IMR-90 (cell line): Measurements from ENCODE around the gene OXSR1. TPM values are rescaled to one million over a fixed set of nuclear protein-coding genes. Genes with fewer than 3 reads are reported as not detected.
A peak's percentile ranks its signal among the peaks of the same experiment; 100 is the strongest.

Experiments used
- ATAC-seq: fragments of 200-7000 bp; cut with Tn5 transposase; 2 replicates; pipeline ENCODE4 v1.9.1; 2020; ENCODE audit warnings: low read depth, mild to moderate bottlenecking, moderate library complexity
- BruUV-seq: library from RNA; stranded (reverse); fragments of 400-500 nt; replicated peaks from 2 replicates; lab custom pipeline; 2021; lab: Mats Ljungman, UMichigan
- CTCF ChIA-PET: fragments of 300-600 bp; formaldehyde crosslinking; extraction: SDS; loops from one replicate; lab custom pipeline; 2021; ENCODE audit warnings: antibody characterized with exemption; lab: Yijun Ruan, JAX
- POLR2A ChIA-PET: fragments of 300-600 bp; sonication (Branson Sonifier 250); formaldehyde crosslinking; loops from one replicate; lab custom pipeline; 2022; ENCODE audit warnings: antibody characterized with exemption; ENCODE audit not compliant: unreplicated experiment; lab: Charles Lee
- DNase-seq: peaks from one replicate; pipeline ENCODE4 v3.0.0; 2013
- H2AFZ ChIP-seq: replicated peaks from 2 replicates; pipeline ENCODE3; 2013; ENCODE audit warnings: low read length, mild to moderate bottlenecking; ENCODE audit not compliant: poor library complexity
- H2AK5ac ChIP-seq: 2 replicates; pipeline ENCODE4 v1.6.1; 2013; ENCODE audit warnings: low read depth, low read length, inconsistent platforms
- H2AK9ac ChIP-seq: replicated peaks from 2 replicates; pipeline ENCODE3; 2013; ENCODE audit warnings: mild to moderate bottlenecking, low read depth, low read length, moderate library complexity; ENCODE audit not compliant: poor library complexity
- H2BK120ac ChIP-seq: 2 replicates; pipeline ENCODE4 v1.6.1; 2013; ENCODE audit warnings: low read depth, low read length, inconsistent platforms
- H2BK15ac ChIP-seq: 3 replicates; pipeline ENCODE4 v1.6.1; 2013; ENCODE audit warnings: low read depth, low read length, inconsistent platforms
- H2BK20ac ChIP-seq: 2 replicates; pipeline ENCODE4 v1.6.1; 2013; ENCODE audit warnings: low read depth, mild to moderate bottlenecking, inconsistent platforms, low read length, moderate library complexity
- H2BK5ac ChIP-seq: 2 replicates; pipeline ENCODE4 v1.6.1; 2013; ENCODE audit warnings: mild to moderate bottlenecking, low read depth, low read length, inconsistent platforms; ENCODE audit not compliant: poor library complexity, severe bottlenecking
- H3K14ac ChIP-seq: replicated peaks from 2 replicates; pipeline ENCODE4 v1.6.1; 2013; ENCODE audit warnings: low read depth, low read length, inconsistent platforms
- H3K18ac ChIP-seq: 2 replicates; pipeline ENCODE4 v1.6.1; 2013; ENCODE audit warnings: low read depth, low read length, control low read depth
- H3K23ac ChIP-seq: 2 replicates; pipeline ENCODE4 v1.6.1; 2013; ENCODE audit warnings: low read depth, low read length, inconsistent platforms
- H3K27ac ChIP-seq: 2 replicates; pipeline ENCODE4 v1.5.1; 2013; ENCODE audit warnings: mild to moderate bottlenecking, control low read depth, low read length; ENCODE audit not compliant: insufficient read depth
- H3K27me3 ChIP-seq: 2 replicates; pipeline ENCODE4 v1.6.1; 2013; ENCODE audit warnings: low read length; ENCODE audit not compliant: control insufficient read depth, insufficient read depth
- H3K36me3 ChIP-seq: 2 replicates; pipeline ENCODE4 v1.6.1; 2013; ENCODE audit warnings: low read length, mixed read lengths; ENCODE audit not compliant: control insufficient read depth, insufficient read depth
- H3K4ac ChIP-seq: 2 replicates; pipeline ENCODE4 v1.6.1; 2013; ENCODE audit warnings: low read depth, low read length, inconsistent platforms
- H3K4me1 ChIP-seq: 2 replicates; pipeline ENCODE4 v1.6.1; 2013; ENCODE audit warnings: low read length, mixed read lengths; ENCODE audit not compliant: control insufficient read depth, insufficient read depth
- H3K4me2 ChIP-seq: 2 replicates; pipeline ENCODE4 v1.6.1; 2013; ENCODE audit warnings: low read depth, mild to moderate bottlenecking, control low read depth, low read length, moderate library complexity
- H3K4me3 ChIP-seq: 2 replicates; pipeline ENCODE4 v1.5.1; 2013; ENCODE audit warnings: low read depth, mild to moderate bottlenecking, control low read depth, low read length, moderate library complexity; ENCODE audit not compliant: insufficient read depth
- H3K56ac ChIP-seq: 2 replicates; pipeline ENCODE4 v1.6.1; 2013; ENCODE audit warnings: low read length, inconsistent platforms; ENCODE audit not compliant: insufficient read depth; ENCODE audit errors: extremely low read depth
- H3K79me1 ChIP-seq, 2 experiments: 2 replicates each; pipeline ENCODE4 v1.6.1; 2013; ENCODE audit warnings: low read length in 2 of 2, inconsistent platforms in 1 of 2, low read depth in 1 of 2
- H3K9ac ChIP-seq: 2 replicates; pipeline ENCODE4 v1.6.1; 2013; ENCODE audit warnings: low read depth, low read length, control low read depth
- H3K9me1 ChIP-seq: 2 replicates; pipeline ENCODE4 v1.6.1; 2013; ENCODE audit warnings: low read length, inconsistent platforms; ENCODE audit not compliant: insufficient read depth
- H3K9me3 ChIP-seq: 2 replicates; pipeline ENCODE4 v1.6.1; 2013; ENCODE audit warnings: low read length; ENCODE audit not compliant: control insufficient read depth, insufficient read depth
- H4K20me1 ChIP-seq: 2 replicates; pipeline ENCODE4 v1.6.1; 2013; ENCODE audit warnings: low read length, inconsistent platforms; ENCODE audit not compliant: insufficient read depth
- H4K5ac ChIP-seq: 2 replicates; pipeline ENCODE4 v1.6.1; 2013; ENCODE audit warnings: mild to moderate bottlenecking, low read depth, low read length, control low read depth
- H4K8ac ChIP-seq, 2 experiments: 2 replicates each; pipeline ENCODE4 v1.6.1; 2013; ENCODE audit warnings: low read depth in 2 of 2, low read length in 2 of 2, control low read depth in 1 of 2, inconsistent platforms in 1 of 2
- H4K91ac ChIP-seq: 2 replicates; pipeline ENCODE4 v1.6.1; 2013; ENCODE audit warnings: low read depth, low read length, inconsistent platforms; ENCODE audit not compliant: insufficient read depth
- BHLHE40 ChIP-seq: fragments of 150-350 bp; IDR thresholded peaks from 2 replicates; pipeline ENCODE4 v1.6.1; 2016; ENCODE audit warnings: mild to moderate bottlenecking, low read depth, low read length
- CEBPB ChIP-seq: IDR thresholded peaks from 2 replicates; pipeline ENCODE4 v1.6.1; 2012; ENCODE audit warnings: low read depth, low read length, improper control_type of control experiment
- CHD1 ChIP-seq: IDR thresholded peaks from 2 replicates; pipeline ENCODE4 v1.6.1; 2012; ENCODE audit warnings: low read depth, low read length, improper control_type of control experiment
- CTCF ChIP-seq: conservative IDR thresholded peaks from 2 replicates; pipeline ENCODE4 v1.5.1; 2012; ENCODE audit warnings: mild to moderate bottlenecking, low read depth, low read length, improper control_type of control experiment
- ELK1 ChIP-seq: fragments of 150-350 bp; IDR thresholded peaks from 2 replicates; pipeline ENCODE4 v1.6.1; 2016; ENCODE audit warnings: low read depth, mild to moderate bottlenecking, low read length, moderate library complexity, borderline replicate concordance
- FOS ChIP-seq: fragments of 150-350 bp; IDR thresholded peaks from 2 replicates; pipeline ENCODE4 v1.6.1; 2016; ENCODE audit warnings: low read depth, low read length
- MAFK ChIP-seq: IDR thresholded peaks from 2 replicates; pipeline ENCODE4 v1.6.1; 2012; ENCODE audit warnings: low read depth, low read length, improper control_type of control experiment
- MAZ ChIP-seq: IDR thresholded peaks from 2 replicates; pipeline ENCODE4 v1.6.1; 2012; ENCODE audit warnings: low read depth, mild to moderate bottlenecking, low read length, improper control_type of control experiment, moderate library complexity, borderline replicate concordance
- MXI1 ChIP-seq: IDR thresholded peaks from 2 replicates; pipeline ENCODE4 v1.6.1; 2012; ENCODE audit warnings: low read depth, mild to moderate bottlenecking, low read length, moderate library complexity, borderline replicate concordance
- NFE2L2 ChIP-seq: fragments of 150-350 bp; IDR thresholded peaks from 2 replicates; pipeline ENCODE4 v1.6.1; 2016; ENCODE audit warnings: low read depth, mild to moderate bottlenecking, low read length
- POLR2A ChIP-seq: IDR thresholded peaks from 2 replicates; pipeline ENCODE4 v1.6.1; 2012; ENCODE audit warnings: mild to moderate bottlenecking, low read depth, low read length
- RAD21 ChIP-seq: IDR thresholded peaks from 2 replicates; pipeline ENCODE4 v1.6.1; 2012; ENCODE audit warnings: low read length, improper control_type of control experiment
- RCOR1 ChIP-seq: IDR thresholded peaks from 2 replicates; pipeline ENCODE4 v1.6.1; 2012; ENCODE audit warnings: mild to moderate bottlenecking, low read length, improper control_type of control experiment; ENCODE audit not compliant: insufficient replicate concordance
- RFX5 ChIP-seq: IDR thresholded peaks from 2 replicates; pipeline ENCODE4 v1.8.0; 2012; ENCODE audit warnings: low read depth, mild to moderate bottlenecking, low read length, moderate library complexity
- SMC3 ChIP-seq: fragments of 150-350 bp; IDR thresholded peaks from 2 replicates; pipeline ENCODE4 v1.6.1; 2016; ENCODE audit warnings: low read depth, mild to moderate bottlenecking, antibody characterized with exemption, low read length, moderate library complexity
- WGBS, 2 experiments: methylation state at CpG; one replicate each; pipeline versions ENCODE4 v1.1.5 to v1.1.7; 2013; ENCODE audit warnings: missing lambda C conversion rate in 2 of 2; ENCODE audit not compliant: insufficient read length in 1 of 2; ENCODE audit errors: extremely low coverage in 2 of 2; 5-methylcytosine and 5-hydroxymethylcytosine counted together
- dilution Hi-C: fragments of 300-500 bp; cut with HindIII; formaldehyde crosslinking; loops from one replicate; pipeline ENCODE4 v1.14.3; 2018; ENCODE audit warnings: low sequenced_read_pairs; ENCODE audit not compliant: unreplicated experiment
- in situ Hi-C: fragments of 300-500 bp; cut with MboI; formaldehyde crosslinking; loops from 3 replicates; pipeline ENCODE4 v1.14.3; 2019; ENCODE audit warnings: low sequenced_read_pairs, inconsistent platforms, mixed read lengths
- intact Hi-C: fragments of 100-400 bp; cut with micrococcal nuclease; formaldehyde crosslinking; loops from 2 replicates; pipeline ENCODE4 v1.10.0; 2022
- polyA plus RNA-seq, 3 experiments: library from polyadenylated mRNA; depleted of rRNA; stranded (reverse); fragments of >200 nt; gene quantifications; 2 replicates each; pipeline ENCODE4 v1.2.3, GENCODE V29; 2012; ENCODE audit warnings: low replicate concordance in 1 of 3
- total RNA-seq: library from RNA; depleted of rRNA; stranded (reverse); fragments of >200 nt; gene quantifications from 2 replicates; pipeline ENCODE4 v1.2.3, GENCODE V29; 2012
- TF ChIP-seq, protein P1 (sequence below): fragments of 150-350 bp; IDR thresholded peaks from 2 replicates; pipeline ENCODE4 v1.6.1; 2017; ENCODE audit warnings: mild to moderate bottlenecking, antibody characterized with exemption, low read length, low read depth

Gene OXSR1
- total and polyA plus RNA-seq, 2 of the 4 experiments (the other 2 are of a cell fraction): 32.9 to 37.6 TPM

DNA sequence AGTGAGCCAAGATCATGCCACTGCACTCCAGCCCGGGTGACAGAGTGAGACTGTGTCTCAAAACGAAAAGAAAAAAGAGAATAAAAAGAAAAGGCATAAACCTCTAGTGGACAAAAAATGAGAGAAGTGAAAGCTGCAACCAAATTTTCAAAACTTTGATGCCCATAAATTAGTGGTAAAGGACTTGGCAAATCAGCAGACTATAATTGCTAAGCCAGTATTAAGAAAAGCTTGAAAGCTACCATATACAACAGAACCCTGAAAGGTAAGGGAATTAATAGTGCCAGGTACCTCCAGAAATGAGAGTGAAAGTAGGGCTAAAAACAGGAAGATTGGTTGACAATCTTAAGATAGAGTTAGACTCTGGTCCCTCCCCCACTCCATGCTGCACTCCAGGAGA is 67.4 kb downstream of the OXSR1 start:
- Histone ChIP-seq H2AFZ (no peak overlapping the region), H3K9ac (no peak overlapping the region), H3K9me3 (no peaks in the 10 kb centered on the region), H3K4me1 (peaks cover 3% of the 10 kb centered on the region), H2BK20ac (no peak overlapping the region), H3K9me1 (peaks cover 2% of the 10 kb centered on the region; the same call in 1 of the 2 replicates), H4K5ac (no peak overlapping the region), H4K20me1 (no peaks in the 10 kb centered on the region; the same call in 1 of the 2 replicates), H4K8ac (no peak overlapping the region), H3K56ac (no peak overlapping the region), H3K36me3 (peaks cover 8% of the 10 kb centered on the region), H3K27me3 (no peaks in the 10 kb centered on the region), H3K79me1 (peaks cover 19 to 48% of the 10 kb centered on the region in 2 experiments), H4K91ac (no peak overlapping the region), H2AK5ac (no peak overlapping the region), H2BK120ac (no peak overlapping the region), H2AK9ac (no peak overlapping the region), H3K23ac (no peak overlapping the region), H3K4me3 (no peak overlapping the region), H2BK5ac (no peak overlapping the region), H3K27ac (no peak overlapping the region), H3K14ac (no peak overlapping the region), H2BK15ac (no peak overlapping the region), H3K4ac (no peak overlapping the region), H3K18ac (no peak overlapping the region), H3K4me2 (peak overlapping the region; percentile 16; the same call in 1 of the 2 replicates)
- no TSS peak for BruUV-seq
- ChIA-PET CTCF (interaction anchor here (0.6 kb wide), 1 partner anchor 54 kb away, joined by 4 read pairs; no protein-coding TSS in a partner anchor), POLR2A (no interaction called here)
- DNase-seq (no peak), ATAC-seq (no peak)
- intact Hi-C loops: no loop called here
- in situ Hi-C loops: no loop called here
- TF ChIP-seq FOS (no peak), MAFK (no peak), SMC3 (no peak), MAZ (no peak), CEBPB (no peak), NFE2L2 (no peak), ELK1 (no peak), RCOR1 (no peak), BHLHE40 (no peak), MXI1 (no peak), CHD1 (no peak), POLR2A (no peak), CTCF (no peak), RAD21 (no peak), RFX5 (no peak)
- TF ChIP-seq, protein P1, sequence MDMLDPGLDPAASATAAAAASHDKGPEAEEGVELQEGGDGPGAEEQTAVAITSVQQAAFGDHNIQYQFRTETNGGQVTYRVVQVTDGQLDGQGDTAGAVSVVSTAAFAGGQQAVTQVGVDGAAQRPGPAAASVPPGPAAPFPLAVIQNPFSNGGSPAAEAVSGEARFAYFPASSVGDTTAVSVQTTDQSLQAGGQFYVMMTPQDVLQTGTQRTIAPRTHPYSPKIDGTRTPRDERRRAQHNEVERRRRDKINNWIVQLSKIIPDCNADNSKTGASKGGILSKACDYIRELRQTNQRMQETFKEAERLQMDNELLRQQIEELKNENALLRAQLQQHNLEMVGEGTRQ: no peak
- dilution Hi-C loops: no loop called here
- WGBS, 2 experiments: 100% methylated on average over 1 of the region's 2 CpGs; no CpG with 5 or more reads in 1 of the 2 experiments
